GM18508 (cell line): ENCODE measurements around the gene ENTHD1.

ENCODE experiments used
- ATAC-seq: cut with Tn5 transposase; IDR thresholded peaks from one replicate; pipeline ENCODE4 v1.9.1; 2021; ENCODE audit warnings: moderate number of reproducible peaks; ENCODE audit not compliant: insufficient read depth, unreplicated experiment

ENTHD1 gene

DNA sequence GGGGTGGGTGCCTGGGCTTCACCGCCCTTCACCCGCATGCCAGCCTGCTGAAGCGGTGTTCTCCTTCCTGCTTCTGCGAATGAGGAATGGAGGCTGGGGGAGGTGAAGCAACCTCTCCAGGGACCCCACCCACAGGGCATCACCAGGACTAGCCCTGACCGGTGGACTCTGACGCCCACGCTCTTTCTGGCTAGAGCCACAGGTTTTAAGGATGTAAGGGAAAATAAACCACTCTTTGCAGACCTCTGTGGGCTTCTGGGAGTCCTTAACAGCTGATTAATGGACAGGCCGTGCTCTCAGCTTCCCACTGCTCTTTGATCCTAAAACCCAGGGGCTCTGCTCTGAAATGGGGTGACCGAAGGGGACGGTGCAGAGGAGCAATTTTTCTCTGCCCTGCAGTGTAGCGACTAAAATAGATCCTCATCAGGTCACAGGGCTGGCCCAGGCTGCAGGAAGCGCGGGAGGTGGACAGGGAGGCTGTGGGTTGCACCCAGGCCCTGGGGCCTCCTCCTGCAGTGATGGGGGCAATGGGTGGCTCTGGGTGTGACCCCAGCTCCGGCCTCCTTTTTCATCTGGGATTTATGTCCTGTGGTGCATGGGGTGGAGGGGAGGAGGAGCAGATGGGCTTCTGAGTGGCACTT lies 195.7 kb downstream of the ENTHD1 start:
- no peak for ATAC-seq

DNA sequence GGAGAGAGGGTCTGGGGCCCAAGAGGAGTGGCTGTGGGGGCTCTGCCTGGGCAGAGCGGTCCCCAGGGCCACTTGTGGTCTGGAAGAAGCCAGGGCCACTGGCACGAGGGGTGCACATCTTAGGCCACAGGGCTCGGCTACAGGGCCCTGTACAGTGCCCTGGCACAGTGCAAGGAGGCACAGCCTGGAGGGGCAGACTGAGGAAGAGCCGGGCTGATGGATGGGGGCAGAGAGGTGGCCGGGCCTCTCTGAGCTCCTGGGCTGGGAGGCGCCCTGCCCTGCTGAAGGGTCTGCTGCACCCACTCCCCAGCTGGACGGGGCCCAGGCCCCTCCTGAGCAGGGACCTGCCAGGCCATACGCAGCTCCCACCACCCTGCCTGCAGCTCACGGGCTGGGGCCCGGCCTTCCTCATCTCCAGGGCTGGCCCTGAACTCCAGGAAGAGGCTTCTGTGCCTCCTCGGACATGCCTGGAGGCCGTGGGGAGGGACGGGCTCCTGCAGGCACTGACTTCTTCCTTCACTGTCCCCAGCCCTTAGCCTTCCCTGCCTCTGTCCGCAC lies 199.5 kb downstream of the ENTHD1 start:
- ATAC-seq: no peak
